ENCODE results near the gene TEX28.
"Not testable (repeated sequence)": the region's sequence is repeated elsewhere in the genome, so short reads cannot be mapped to it uniquely, and the experiment has no call there.

Gene TEX28

GRCh38 chrX:154294791-154295574 lies at the start of gene TEX28:
TEX28 (minus strand) TSS chrX:154295124; CDS start chrX:154292117, 3,007 bp downstream.
- DNase-seq, result no peak
- no peak within 1 kb of the TSS for H3K4me3 ChIP-seq (ENCODE audit: low read depth, low read length)
- H3K27ac ChIP-seq, result no peak within 1 kb of the TSS
- no peaks in the 10 kb centered on the region for H3K36me3 ChIP-seq (replicated peaks)
- TF ChIP-seq, protein P1, sequence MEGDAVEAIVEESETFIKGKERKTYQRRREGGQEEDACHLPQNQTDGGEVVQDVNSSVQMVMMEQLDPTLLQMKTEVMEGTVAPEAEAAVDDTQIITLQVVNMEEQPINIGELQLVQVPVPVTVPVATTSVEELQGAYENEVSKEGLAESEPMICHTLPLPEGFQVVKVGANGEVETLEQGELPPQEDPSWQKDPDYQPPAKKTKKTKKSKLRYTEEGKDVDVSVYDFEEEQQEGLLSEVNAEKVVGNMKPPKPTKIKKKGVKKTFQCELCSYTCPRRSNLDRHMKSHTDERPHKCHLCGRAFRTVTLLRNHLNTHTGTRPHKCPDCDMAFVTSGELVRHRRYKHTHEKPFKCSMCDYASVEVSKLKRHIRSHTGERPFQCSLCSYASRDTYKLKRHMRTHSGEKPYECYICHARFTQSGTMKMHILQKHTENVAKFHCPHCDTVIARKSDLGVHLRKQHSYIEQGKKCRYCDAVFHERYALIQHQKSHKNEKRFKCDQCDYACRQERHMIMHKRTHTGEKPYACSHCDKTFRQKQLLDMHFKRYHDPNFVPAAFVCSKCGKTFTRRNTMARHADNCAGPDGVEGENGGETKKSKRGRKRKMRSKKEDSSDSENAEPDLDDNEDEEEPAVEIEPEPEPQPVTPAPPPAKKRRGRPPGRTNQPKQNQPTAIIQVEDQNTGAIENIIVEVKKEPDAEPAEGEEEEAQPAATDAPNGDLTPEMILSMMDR (IDR thresholded peaks at IDR 0.05; ENCODE audit: low read depth, low read length, missing control alignments), result no peak
- H3K27me3 ChIP-seq (replicated peaks), result no peaks in the 10 kb centered on the region
- in situ Hi-C loops (cut with HindIII; ENCODE audit: low pct_ligation_motif_present, low sequenced_read_pairs), result no loop called here

DNA sequence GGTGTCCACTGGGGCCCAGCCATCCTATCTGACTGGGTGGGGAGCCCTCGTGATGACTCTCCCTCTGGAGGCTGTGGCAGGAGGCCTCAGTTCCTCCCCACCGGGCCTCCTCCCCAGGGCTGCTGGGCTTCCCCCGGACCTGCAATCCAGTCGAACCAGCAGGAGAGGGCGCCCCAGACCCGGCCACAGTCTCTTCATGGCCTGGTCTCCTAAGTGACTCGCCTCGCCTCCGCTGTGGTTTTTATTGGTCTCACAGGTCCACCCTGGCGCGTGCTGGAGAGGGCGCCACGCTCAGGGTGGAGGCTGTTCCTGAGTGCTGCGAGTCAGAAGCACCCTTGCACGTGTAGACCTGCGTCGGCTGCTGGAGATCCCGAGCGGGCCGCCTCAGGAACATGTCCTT lies 48.7 kb upstream of the TEX28 start:
- H3K36me3 ChIP-seq (replicated peaks); H3K4me3 ChIP-seq (ENCODE audit: low read depth, low read length); DNase-seq; H3K27me3 ChIP-seq (replicated peaks); H3K27ac ChIP-seq; in situ Hi-C loops (cut with HindIII; ENCODE audit: low pct_ligation_motif_present, low sequenced_read_pairs): not testable (repeated sequence)

- H3K27me3 ChIP-seq (replicated peaks); H3K4me3 ChIP-seq (ENCODE audit: low read depth, low read length); H3K27ac ChIP-seq; H3K36me3 ChIP-seq (replicated peaks); in situ Hi-C loops (cut with HindIII; ENCODE audit: low pct_ligation_motif_present, low sequenced_read_pairs); DNase-seq: not testable (repeated sequence)
These were observed 48.1 kb upstream of the TEX28 start for GRCh38 chrX:154343063-154343462.

GRCh38 chrX:154341399-154342298 lies 46.7 kb upstream of the TEX28 start:
- DNase-seq; in situ Hi-C loops (cut with HindIII; ENCODE audit: low pct_ligation_motif_present, low sequenced_read_pairs); H3K36me3 ChIP-seq (replicated peaks); H3K27me3 ChIP-seq (replicated peaks); H3K27ac ChIP-seq; H3K4me3 ChIP-seq (ENCODE audit: low read depth, low read length): not testable (repeated sequence)

- TF ChIP-seq, protein P1 (IDR thresholded peaks at IDR 0.05; ENCODE audit: low read depth, low read length, missing control alignments), result no peak
- in situ Hi-C loops (cut with HindIII; ENCODE audit: low pct_ligation_motif_present, low sequenced_read_pairs), result no loop called here
- no peak overlapping the region for H3K27ac ChIP-seq
- H3K36me3 ChIP-seq (replicated peaks), result no peaks in the 10 kb centered on the region
- H3K27me3 ChIP-seq (replicated peaks), result no peaks in the 10 kb centered on the region
- no peak overlapping the region for H3K4me3 ChIP-seq (ENCODE audit: low read depth, low read length)
- no peak for DNase-seq
These were observed 39.6 kb upstream of the TEX28 start for GRCh38 chrX:154334496-154334895.

GRCh38 chrX:154333837-154334271 lies 38.9 kb upstream of the TEX28 start:
- H3K4me3 ChIP-seq (ENCODE audit: low read depth, low read length), result no peak overlapping the region
- TF ChIP-seq, protein P1 (IDR thresholded peaks at IDR 0.05; ENCODE audit: low read depth, low read length, missing control alignments), result no peak
- no peak overlapping the region for H3K27ac ChIP-seq
- no peaks in the 10 kb centered on the region for H3K27me3 ChIP-seq (replicated peaks)
- no peak for DNase-seq
- no peaks in the 10 kb centered on the region for H3K36me3 ChIP-seq (replicated peaks)
- in situ Hi-C loops (cut with HindIII; ENCODE audit: low pct_ligation_motif_present, low sequenced_read_pairs), result no loop called here

DNA sequence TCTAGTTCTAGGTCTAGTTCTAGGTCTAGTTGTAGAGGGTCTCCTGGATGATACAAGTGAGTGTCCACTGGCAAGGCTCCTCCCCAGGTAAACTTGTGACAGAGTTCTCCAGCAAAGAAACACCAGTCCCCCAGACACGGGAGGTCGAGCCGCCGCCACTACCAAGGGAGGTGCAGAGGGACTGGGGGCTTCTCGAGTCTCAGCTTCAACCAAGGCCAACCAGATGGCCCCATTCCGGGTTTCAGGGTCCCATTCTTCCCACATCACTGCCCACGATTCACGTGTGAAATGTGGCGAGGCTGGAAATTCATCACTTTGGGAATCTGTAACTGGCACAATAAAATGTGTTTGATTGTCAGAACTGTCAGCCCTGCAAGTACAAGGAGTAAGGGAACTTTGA lies 38.2 kb upstream of the TEX28 start:
- Histone ChIP-seq H3K4me3 (ENCODE audit: low read depth, low read length) (no peak overlapping the region), H3K27me3 (replicated peaks) (no peaks in the 10 kb centered on the region), H3K36me3 (replicated peaks) (no peaks in the 10 kb centered on the region), H3K27ac (no peak overlapping the region)
- no peak for DNase-seq
- in situ Hi-C loops (cut with HindIII; ENCODE audit: low pct_ligation_motif_present, low sequenced_read_pairs), result no loop called here
- TF ChIP-seq, protein P1 (IDR thresholded peaks at IDR 0.05; ENCODE audit: low read depth, low read length, missing control alignments), result no peak

Data from brain microvascular endothelial cell (primary cell).